ENCODE results near the gene LAMA5.

LAMA5 gene, protein sequence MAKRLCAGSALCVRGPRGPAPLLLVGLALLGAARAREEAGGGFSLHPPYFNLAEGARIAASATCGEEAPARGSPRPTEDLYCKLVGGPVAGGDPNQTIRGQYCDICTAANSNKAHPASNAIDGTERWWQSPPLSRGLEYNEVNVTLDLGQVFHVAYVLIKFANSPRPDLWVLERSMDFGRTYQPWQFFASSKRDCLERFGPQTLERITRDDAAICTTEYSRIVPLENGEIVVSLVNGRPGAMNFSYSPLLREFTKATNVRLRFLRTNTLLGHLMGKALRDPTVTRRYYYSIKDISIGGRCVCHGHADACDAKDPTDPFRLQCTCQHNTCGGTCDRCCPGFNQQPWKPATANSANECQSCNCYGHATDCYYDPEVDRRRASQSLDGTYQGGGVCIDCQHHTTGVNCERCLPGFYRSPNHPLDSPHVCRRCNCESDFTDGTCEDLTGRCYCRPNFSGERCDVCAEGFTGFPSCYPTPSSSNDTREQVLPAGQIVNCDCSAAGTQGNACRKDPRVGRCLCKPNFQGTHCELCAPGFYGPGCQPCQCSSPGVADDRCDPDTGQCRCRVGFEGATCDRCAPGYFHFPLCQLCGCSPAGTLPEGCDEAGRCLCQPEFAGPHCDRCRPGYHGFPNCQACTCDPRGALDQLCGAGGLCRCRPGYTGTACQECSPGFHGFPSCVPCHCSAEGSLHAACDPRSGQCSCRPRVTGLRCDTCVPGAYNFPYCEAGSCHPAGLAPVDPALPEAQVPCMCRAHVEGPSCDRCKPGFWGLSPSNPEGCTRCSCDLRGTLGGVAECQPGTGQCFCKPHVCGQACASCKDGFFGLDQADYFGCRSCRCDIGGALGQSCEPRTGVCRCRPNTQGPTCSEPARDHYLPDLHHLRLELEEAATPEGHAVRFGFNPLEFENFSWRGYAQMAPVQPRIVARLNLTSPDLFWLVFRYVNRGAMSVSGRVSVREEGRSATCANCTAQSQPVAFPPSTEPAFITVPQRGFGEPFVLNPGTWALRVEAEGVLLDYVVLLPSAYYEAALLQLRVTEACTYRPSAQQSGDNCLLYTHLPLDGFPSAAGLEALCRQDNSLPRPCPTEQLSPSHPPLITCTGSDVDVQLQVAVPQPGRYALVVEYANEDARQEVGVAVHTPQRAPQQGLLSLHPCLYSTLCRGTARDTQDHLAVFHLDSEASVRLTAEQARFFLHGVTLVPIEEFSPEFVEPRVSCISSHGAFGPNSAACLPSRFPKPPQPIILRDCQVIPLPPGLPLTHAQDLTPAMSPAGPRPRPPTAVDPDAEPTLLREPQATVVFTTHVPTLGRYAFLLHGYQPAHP (N-terminal part only)

DNA sequence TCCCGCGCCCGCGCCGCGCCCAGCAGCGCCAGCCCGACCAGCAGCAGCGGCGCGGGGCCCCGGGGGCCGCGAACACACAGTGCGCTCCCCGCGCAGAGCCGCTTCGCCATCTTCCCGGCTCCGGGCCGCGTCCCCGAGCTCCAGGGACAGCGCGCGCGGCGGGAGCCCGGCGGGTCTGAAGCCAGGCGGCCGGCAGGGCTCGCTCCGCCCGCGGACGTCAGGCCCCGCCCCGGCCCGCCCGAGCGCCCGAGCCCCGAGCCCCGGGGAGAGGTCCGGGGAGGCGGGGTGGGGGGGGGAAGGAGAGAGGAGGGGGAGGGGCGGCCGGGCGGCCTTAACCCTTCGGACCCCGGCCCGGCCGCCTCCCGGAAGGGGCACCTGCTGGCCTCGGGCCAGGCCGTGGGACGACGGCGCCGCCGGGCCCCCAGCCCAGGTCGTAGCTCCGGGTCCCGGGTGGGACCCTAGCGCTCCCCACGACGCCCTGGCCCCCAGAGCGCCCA is at the start of gene LAMA5:
Gene LAMA5 (minus strand): TSS at position 177 of the 497 bp plus-strand sequence. CDS start 67 bp downstream, at position 110.
- H3K4me3 ChIP-seq (replicated peaks in 1 of 2; ENCODE audit: low read depth in 2 of 2, low read length in 2 of 2), result peak within 1 kb of the TSS; percentile 69 to 72
- TF ChIP-seq, protein P1, sequence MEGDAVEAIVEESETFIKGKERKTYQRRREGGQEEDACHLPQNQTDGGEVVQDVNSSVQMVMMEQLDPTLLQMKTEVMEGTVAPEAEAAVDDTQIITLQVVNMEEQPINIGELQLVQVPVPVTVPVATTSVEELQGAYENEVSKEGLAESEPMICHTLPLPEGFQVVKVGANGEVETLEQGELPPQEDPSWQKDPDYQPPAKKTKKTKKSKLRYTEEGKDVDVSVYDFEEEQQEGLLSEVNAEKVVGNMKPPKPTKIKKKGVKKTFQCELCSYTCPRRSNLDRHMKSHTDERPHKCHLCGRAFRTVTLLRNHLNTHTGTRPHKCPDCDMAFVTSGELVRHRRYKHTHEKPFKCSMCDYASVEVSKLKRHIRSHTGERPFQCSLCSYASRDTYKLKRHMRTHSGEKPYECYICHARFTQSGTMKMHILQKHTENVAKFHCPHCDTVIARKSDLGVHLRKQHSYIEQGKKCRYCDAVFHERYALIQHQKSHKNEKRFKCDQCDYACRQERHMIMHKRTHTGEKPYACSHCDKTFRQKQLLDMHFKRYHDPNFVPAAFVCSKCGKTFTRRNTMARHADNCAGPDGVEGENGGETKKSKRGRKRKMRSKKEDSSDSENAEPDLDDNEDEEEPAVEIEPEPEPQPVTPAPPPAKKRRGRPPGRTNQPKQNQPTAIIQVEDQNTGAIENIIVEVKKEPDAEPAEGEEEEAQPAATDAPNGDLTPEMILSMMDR (IDR thresholded peaks at IDR 0.05; ENCODE audit: low read depth, low read length), result no peak
- peak in 1 of 2 donors; percentile 43 for DNase-seq (ENCODE audit: low read depth in 2 of 2)

DNA sequence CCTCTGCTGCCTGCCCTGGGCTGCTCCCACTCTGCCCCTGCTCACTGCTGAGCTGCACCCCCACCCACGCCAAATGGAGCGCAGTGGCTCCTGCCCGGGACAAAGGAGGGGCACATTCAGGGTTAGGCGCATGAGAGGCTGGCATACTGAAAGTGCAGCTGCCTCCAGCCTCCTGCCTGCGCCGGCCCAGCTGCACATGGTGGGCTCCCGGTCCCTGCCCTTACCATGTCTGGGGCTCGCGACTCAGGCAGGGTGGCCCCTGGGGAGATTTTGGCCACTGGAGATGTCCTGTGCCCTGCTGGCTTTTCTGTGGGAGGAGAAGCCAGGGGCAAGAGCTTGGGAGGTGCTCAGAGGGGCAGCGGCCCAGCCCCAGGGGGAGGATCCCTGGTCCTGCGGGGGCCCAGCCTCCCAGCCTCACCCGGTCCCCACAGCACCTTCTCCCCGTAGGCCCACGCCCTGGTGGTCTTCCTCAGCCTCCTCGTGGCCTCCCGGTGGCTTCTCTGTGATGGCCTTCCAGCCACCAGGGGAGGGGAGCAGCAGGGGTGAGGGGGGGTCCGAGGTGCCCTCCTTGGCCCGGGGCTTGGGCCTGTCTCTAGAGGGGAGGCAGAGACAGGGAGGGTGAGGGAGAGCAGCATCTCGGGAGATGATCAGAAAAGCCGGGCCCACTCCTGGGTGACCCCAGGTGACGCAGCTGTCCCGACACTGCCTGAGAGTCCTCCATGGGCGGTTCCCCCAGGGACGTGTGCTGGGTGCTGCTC is 48.4 kb upstream of the LAMA5 start:
- no peak overlapping the region for H3K4me3 ChIP-seq (replicated peaks in 1 of 2; ENCODE audit: low read depth in 2 of 2, low read length in 2 of 2)
- TF ChIP-seq, protein P1 (IDR thresholded peaks at IDR 0.05; ENCODE audit: low read depth, low read length), result no peak
- no peak for DNase-seq (ENCODE audit: low read depth in 2 of 2)

DNA sequence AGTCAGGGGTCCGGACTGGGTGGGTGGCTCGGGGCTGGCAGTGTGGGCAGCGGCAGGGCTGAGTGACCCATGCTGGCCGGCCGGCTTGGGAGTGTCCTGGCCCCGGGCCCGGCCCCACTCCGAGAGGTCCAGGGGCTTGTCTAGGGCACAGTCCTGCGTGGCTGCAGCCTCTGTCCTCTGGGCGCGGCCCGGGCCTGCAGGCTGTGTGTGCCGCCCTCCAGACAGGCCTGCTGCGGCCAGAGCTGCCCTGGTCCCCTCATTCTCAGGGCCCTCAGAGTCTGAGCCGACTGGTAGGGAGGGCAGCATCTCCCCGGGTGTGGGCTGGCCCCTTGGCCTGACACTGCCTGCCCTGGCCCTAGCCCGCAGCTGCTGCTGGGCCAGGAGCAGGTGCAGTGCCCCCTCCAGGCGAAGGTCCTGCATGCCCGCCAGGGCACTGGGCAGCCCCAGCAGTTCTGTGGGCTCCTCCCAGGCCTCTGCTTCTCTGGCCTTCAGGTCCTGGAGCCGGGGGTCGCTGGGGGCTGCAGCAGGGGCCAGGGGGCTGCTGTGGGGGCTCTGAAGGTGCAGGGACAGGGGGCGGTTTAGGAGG is 46.9 kb upstream of the LAMA5 start:
- TF ChIP-seq, protein P1 (IDR thresholded peaks at IDR 0.05; ENCODE audit: low read depth, low read length), result peak; percentile 10
- DNase-seq (ENCODE audit: low read depth in 2 of 2), result no peak
- H3K4me3 ChIP-seq (replicated peaks in 1 of 2; ENCODE audit: low read depth in 2 of 2, low read length in 2 of 2), result no peak overlapping the region

DNA sequence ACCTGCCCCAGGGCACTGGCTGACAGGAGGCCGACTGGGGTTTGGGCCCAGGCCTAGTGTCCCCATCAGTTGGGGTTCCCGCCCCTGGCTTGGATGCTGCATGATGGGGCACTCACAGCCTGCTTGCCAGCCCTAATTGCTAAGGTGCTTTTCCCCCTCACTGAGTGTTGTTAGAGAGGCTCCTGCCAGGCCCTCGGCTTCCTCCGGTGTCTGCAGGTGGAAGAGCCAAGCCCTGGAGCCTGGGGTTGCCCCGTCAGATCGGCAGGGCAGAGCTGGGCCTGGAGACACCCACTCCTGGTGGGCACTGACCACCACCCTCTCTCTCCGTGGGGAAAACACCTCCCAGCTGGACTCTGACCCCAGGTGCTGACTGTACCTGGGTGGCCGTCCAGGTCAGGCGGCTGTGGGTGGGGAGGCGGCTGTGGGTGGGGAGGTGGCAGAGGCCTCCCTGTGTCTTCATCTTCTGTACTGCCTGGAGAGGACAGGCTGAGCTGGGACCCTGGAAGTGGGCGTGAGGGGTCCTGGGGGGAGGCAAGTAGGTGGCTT is 46.0 kb upstream of the LAMA5 start:
- DNase-seq (ENCODE audit: low read depth in 2 of 2), result no peak
- TF ChIP-seq, protein P1 (IDR thresholded peaks at IDR 0.05; ENCODE audit: low read depth, low read length), result no peak
- H3K4me3 ChIP-seq (replicated peaks in 1 of 2; ENCODE audit: low read depth in 2 of 2, low read length in 2 of 2), result no peak overlapping the region

DNA sequence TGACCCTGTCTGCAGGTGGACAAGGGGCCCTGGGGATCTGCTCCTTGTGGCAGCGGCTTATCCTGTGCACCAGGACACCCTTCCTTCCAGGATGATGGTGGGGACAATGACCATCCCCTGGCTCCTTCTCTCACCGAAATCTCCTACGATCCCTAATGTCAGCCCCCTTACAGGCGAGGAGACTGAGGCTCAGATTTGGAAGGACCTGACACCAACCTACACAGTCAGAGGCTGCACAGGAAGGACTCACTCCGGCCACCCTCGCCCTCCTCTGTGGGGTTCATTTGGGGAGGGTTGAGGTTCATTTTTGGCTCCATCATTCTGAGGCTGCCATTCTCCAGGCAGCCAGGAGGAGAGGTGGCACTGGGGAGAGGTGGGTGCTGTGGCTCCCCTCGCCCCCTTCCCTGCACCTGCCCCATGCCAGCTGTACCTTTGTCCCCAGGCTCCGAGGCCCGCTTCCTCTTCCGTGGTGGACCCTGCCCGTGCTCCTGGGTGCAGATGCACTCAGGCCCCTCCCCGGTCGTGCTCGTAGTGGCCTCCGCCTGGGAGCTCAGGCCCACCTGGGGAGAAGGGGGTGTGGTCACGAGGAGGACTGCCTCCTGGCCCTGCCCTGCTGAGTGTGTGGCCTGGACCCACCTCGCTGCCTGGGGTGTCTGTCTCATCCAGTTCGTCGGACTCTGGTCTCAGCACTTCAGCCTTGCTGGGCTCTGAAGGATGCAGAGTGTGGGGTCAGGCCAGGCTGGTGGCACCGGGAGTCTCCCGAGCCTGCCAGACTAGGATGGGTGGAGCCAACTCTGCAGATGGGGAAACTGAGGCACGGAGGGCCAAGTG is 45.3 kb upstream of the LAMA5 start:
- TF ChIP-seq, protein P1 (IDR thresholded peaks at IDR 0.05; ENCODE audit: low read depth, low read length), result no peak
- H3K4me3 ChIP-seq (replicated peaks in 1 of 2; ENCODE audit: low read depth in 2 of 2, low read length in 2 of 2), result no peak overlapping the region
- no peak for DNase-seq (ENCODE audit: low read depth in 2 of 2)

All from cardiac fibroblast (primary cell).